Hepatocyte (in vitro differentiated cells): ENCODE measurements around the gene SREK1IP1. TPM values are rescaled to one million over a fixed set of nuclear protein-coding genes. Genes with fewer than 3 reads are reported as not detected.

Experiments
- polyA plus RNA-seq: library from polyadenylated mRNA; unstranded; fragments of >200 nt; fragmentation: Nextera tagmentation; extraction: Ambion mirVana; gene quantifications from 2 replicates; pipeline ENCODE4 v1.2.1, GENCODE V29; 2016
- total RNA-seq: library from RNA; depleted of rRNA; stranded (reverse); fragments of >200 nt; gene quantifications from 2 replicates; pipeline ENCODE4 v1.2.3, GENCODE V29; 2014

SREK1IP1 gene
- total and polyA plus RNA-seq, 2 experiments from 2014 or later: 19.6 to 27.3 TPM

Other genes with a start within 250 kb of the SREK1IP1 start
- gene SHISAL2B, start 78.2 kb downstream of the SREK1IP1 start, total RNA-seq: not detected in 2 replicates
- 0.56 TPM in 1 of 2 replicates, not detected in the other for gene SHISAL2B, start 78.2 kb downstream of the SREK1IP1 start, polyA plus RNA-seq
- 15.8 and 21.6 TPM in 2 replicates for gene CWC27, start 239 bp upstream of the SREK1IP1 start, total RNA-seq
- gene CWC27, start 239 bp upstream of the SREK1IP1 start, polyA plus RNA-seq: 28.8 and 32.5 TPM in 2 replicates